GM18870 (cell line): ENCODE data around the gene IL17RA.
"Not testable (repeated sequence)": the region's sequence is repeated elsewhere in the genome, so short reads cannot be mapped to it uniquely, and the experiment has no call there.

ENCODE experiments used
- ATAC-seq: cut with Tn5 transposase; IDR thresholded peaks from one replicate; pipeline ENCODE4 v1.9.1; 2021; ENCODE audit warnings: moderate library complexity; ENCODE audit not compliant: unreplicated experiment

Gene IL17RA

GRCh38 chr22:17084554-17085276, at the start of gene IL17RA:
TSS of gene IL17RA (plus strand) at chr22:17085000. CDS start at chr22:17085092, 92 bp downstream.
- peak; percentile 64 for ATAC-seq

- no peak for ATAC-seq
These were observed 49.6 kb upstream of the IL17RA start for GRCh38 chr22:17035246-17035645.

- not testable (repeated sequence) for ATAC-seq
These were observed 48.6 kb upstream of the IL17RA start for GRCh38 chr22:17035976-17036841.

- ATAC-seq, result not testable (repeated sequence)
These were observed 47.7 kb upstream of the IL17RA start for GRCh38 chr22:17036842-17037711.

- no peak for ATAC-seq
These were observed 41.3 kb upstream of the IL17RA start for GRCh38 chr22:17043521-17043920.

GRCh38 chr22:17046566-17047348, 38.0 kb upstream of the IL17RA start:
- ATAC-seq, result no peak

GRCh38 chr22:17047656-17048055, 37.1 kb upstream of the IL17RA start:
- ATAC-seq, result no peak

GRCh38 chr22:17056058-17056457, 28.7 kb upstream of the IL17RA start:
- no peak for ATAC-seq

GRCh38 chr22:17056807-17057206, 28.0 kb upstream of the IL17RA start:
- ATAC-seq, result no peak

GRCh38 chr22:17057959-17058814, 26.6 kb upstream of the IL17RA start:
- no peak for ATAC-seq

GRCh38 chr22:17060126-17060525, 24.7 kb upstream of the IL17RA start:
- ATAC-seq, result no peak

GRCh38 chr22:17063411-17064106, 21.2 kb upstream of the IL17RA start:
- ATAC-seq, result no peak

- no peak for ATAC-seq
These were observed 20.2 kb upstream of the IL17RA start for GRCh38 chr22:17064498-17065100.

GRCh38 chr22:17065433-17065832, 19.4 kb upstream of the IL17RA start:
- ATAC-seq, result no peak

- no peak for ATAC-seq
These were observed 11.9 kb upstream of the IL17RA start for GRCh38 chr22:17072877-17073276.

GRCh38 chr22:17074648-17075002, 10.2 kb upstream of the IL17RA start:
- ATAC-seq, result no peak

- no peak for ATAC-seq
These were observed 7.5 kb upstream of the IL17RA start for GRCh38 chr22:17077255-17077654.

GRCh38 chr22:17079572-17079971, 5.2 kb upstream of the IL17RA start:
- ATAC-seq, result no peak
